SU-DHL-6 (cell line): ENCODE measurements around the gene OXCT2.

Experiments
- CTCF ChIP-seq: fragments of 200-600 bp; sonication (generic); IDR thresholded peaks from one replicate; pipeline ENCODE4 v1.5.1; 2017; ENCODE audit warnings: antibody characterized with exemption, mild to moderate bottlenecking, low read length, moderate library complexity; ENCODE audit not compliant: insufficient read depth, poor library complexity, severe bottlenecking
- EZH2phosphoT487 ChIP-seq: fragments of 200-600 bp; sonication (generic), shearing (Covaris generic); conservative IDR thresholded peaks from 2 replicates; pipeline ENCODE4 v1.6.1; 2018; ENCODE audit warnings: mild to moderate bottlenecking, antibody characterized with exemption, low read length, moderate library complexity, mixed read lengths

- TF ChIP-seq CTCF (no peak), EZH2phosphoT487 (no peak)
These were observed 35.4 kb downstream of the OXCT2 start for GRCh38 chr1:39735731-39736130.
